ENCODE measurements around the gene CLIP2. TPM values are rescaled to one million over a fixed set of nuclear protein-coding genes. Genes with fewer than 3 reads are reported as not detected.

CLIP2 gene
- total RNA-seq, 1 experiment from 2014 or later = 21.6 TPM

- Histone ChIP-seq H3K4me2 (ENCODE audit: insufficient read depth, insufficient read length, low read length) (no peak overlapping the region), H3K79me1 (ENCODE audit: insufficient read depth, low read depth, low read length, poor library complexity, severe bottlenecking) (no peaks in the 10 kb centered on the region), H2AK5ac (ENCODE audit: insufficient read length, low read length) (no peak overlapping the region), H3K23ac (ENCODE audit: insufficient read length, low read depth, low read length) (no peak overlapping the region), H3K27me3 (ENCODE audit: insufficient read depth, low read length) (no peaks in the 10 kb centered on the region), H3K23me2 (ENCODE audit: insufficient read length, low read depth, low read length, poor library complexity, severe bottlenecking) (no peaks in the 10 kb centered on the region), H3K4ac (ENCODE audit: low read depth, low read length) (no peak overlapping the region), H3K27ac (ENCODE audit: insufficient read length, low read depth, low read length) (no peak overlapping the region), H2BK120ac (ENCODE audit: low read depth, low read length, poor library complexity, severe bottlenecking) (no peak overlapping the region), H4K20me1 (ENCODE audit: control insufficient read depth, insufficient read depth, insufficient read length) (no peaks in the 10 kb centered on the region), H2BK20ac (ENCODE audit: low read depth, low read length, poor library complexity, severe bottlenecking) (no peak overlapping the region), H3K9me3 (ENCODE audit: control insufficient read depth, low read depth, low read length) (no peaks in the 10 kb centered on the region), H3K4me1 (ENCODE audit: insufficient read depth, low read length) (no peaks in the 10 kb centered on the region; the same call in 1 of the 2 replicates), H2BK5ac (ENCODE audit: insufficient read length, low read length) (no peak overlapping the region), H4K91ac (ENCODE audit: insufficient read length, low read depth, low read length) (no peak overlapping the region), H3T11ph (ENCODE audit: low read length) (no peak overlapping the region), H2BK15ac (ENCODE audit: low read depth, low read length) (0 out of 2 replicates have a peak overlapping the region, but pooled peaks have one; percentile 33), H3K79me2 (ENCODE audit: insufficient read depth, low read length) (no peaks in the 10 kb centered on the region), H2BK12ac (ENCODE audit: insufficient read length, low read depth, low read length) (peak overlapping the region; percentile 70), H4K8ac (replicated peaks; ENCODE audit: insufficient read length, low read depth, low read length) (no peak overlapping the region), H4K5ac (ENCODE audit: insufficient read length, low read depth, low read length) (no peak overlapping the region), H3K9ac (ENCODE audit: extremely low read depth, insufficient read length, low read length) (no peak overlapping the region), H2AFZ (ENCODE audit: low read length) (no peak overlapping the region), H3K18ac (ENCODE audit: insufficient read length, low read depth, low read length) (peak overlapping the region; percentile 50), H3K14ac (ENCODE audit: insufficient read depth, low read length) (0 out of 2 replicates have a peak overlapping the region, but pooled peaks have one; percentile 66), H3K56ac (ENCODE audit: insufficient read length, low read depth, low read length) (no peak overlapping the region)
- no CpG with 5 or more reads among the region's 8 CpGs for WGBS (ENCODE audit: extremely low coverage, insufficient read length, low lambda C conversion rate)
- H3K9me3 Mint-ChIP-seq = no peaks in the 10 kb centered on the region; a peak in 2 of 5 replicates
- no peak for DNase-seq
- peaks cover 28 to 41% of the 10 kb centered on the region in 2 experiments for H3K4me1 Mint-ChIP-seq
- TF ChIP-seq CTCF (conservative IDR thresholded peaks at IDR 0.05) = no peak
- H3K27me3 Mint-ChIP-seq (ENCODE audit: low read depth) = peaks cover 13% of the 10 kb centered on the region
- H3K36me3 Mint-ChIP-seq (ENCODE audit: insufficient read depth in 1 of 3, low read depth in 3 of 3) = no peaks in the 10 kb centered on the region
- H3K4me3 Mint-ChIP-seq = peak overlapping the region in 1 of 2 experiments; percentile 56; a peak in 2 of 5 replicates
- H3K27ac Mint-ChIP-seq = peak overlapping the region; percentile 47 to 70 (median 48); a peak in 2 of 7 replicates
These were observed 8.2 kb upstream of the CLIP2 start for GRCh38 chr7:74280985-74281384.

Data from H9 (cell line).